ENCODE results near the gene DRGX.

Gene DRGX

GRCh38 chr10:49407552-49408137 lies 11.8 kb upstream of the DRGX start:
- peak; percentile 59 to 63 for DNase-seq (ENCODE audit: low read depth in 2 of 2)

- DNase-seq (ENCODE audit: low read depth in 2 of 2): no peak
Observed at GRCh38 chr10:49407151-49407550, 11.3 kb upstream of the DRGX start.

GRCh38 chr10:49404321-49404878 lies 8.5 kb upstream of the DRGX start:
- no peak for DNase-seq (ENCODE audit: low read depth in 2 of 2)

- DNase-seq (ENCODE audit: low read depth in 2 of 2): no peak
Observed at GRCh38 chr10:49403363-49403762, 7.5 kb upstream of the DRGX start.

- DNase-seq (ENCODE audit: low read depth in 2 of 2): no peak
Observed at GRCh38 chr10:49400365-49400764, 4.5 kb upstream of the DRGX start.

GRCh38 chr10:49398986-49399385 lies 3.1 kb upstream of the DRGX start:
- no peak for DNase-seq (ENCODE audit: low read depth in 2 of 2)

- DNase-seq (ENCODE audit: low read depth in 2 of 2): peak; percentile 40 to 54
Observed at GRCh38 chr10:49398000-49398861, 2.3 kb upstream of the DRGX start.

- no peak for DNase-seq (ENCODE audit: low read depth in 2 of 2)
Observed at GRCh38 chr10:49397036-49397999, 1.4 kb upstream of the DRGX start.

- no peak for DNase-seq (ENCODE audit: low read depth in 2 of 2)
Observed at GRCh38 chr10:49396666-49396999, 744 bp upstream of the DRGX start.

GRCh38 chr10:49394933-49395740 lies 752 bp downstream of the DRGX start:
- no peak for DNase-seq (ENCODE audit: low read depth in 2 of 2)

- no peak for DNase-seq (ENCODE audit: low read depth in 2 of 2)
Observed at GRCh38 chr10:49393757-49394156, 2.1 kb downstream of the DRGX start.

GRCh38 chr10:49393301-49393700 lies 2.6 kb downstream of the DRGX start:
- DNase-seq (ENCODE audit: low read depth in 2 of 2): no peak

- no peak for DNase-seq (ENCODE audit: low read depth in 2 of 2)
Observed at GRCh38 chr10:49389361-49389933, 6.4 kb downstream of the DRGX start.

GRCh38 chr10:49388161-49388560 lies 7.7 kb downstream of the DRGX start:
- DNase-seq (ENCODE audit: low read depth in 2 of 2): no peak

GRCh38 chr10:49387071-49387470 lies 8.8 kb downstream of the DRGX start:
- DNase-seq (ENCODE audit: low read depth in 2 of 2): no peak

- no peak for DNase-seq (ENCODE audit: low read depth in 2 of 2)
Observed at GRCh38 chr10:49385939-49386922, 9.7 kb downstream of the DRGX start.

GRCh38 chr10:49384268-49384953 lies 11.5 kb downstream of the DRGX start:
- no peak for DNase-seq (ENCODE audit: low read depth in 2 of 2)

- DNase-seq (ENCODE audit: low read depth in 2 of 2): no peak
Observed at GRCh38 chr10:49383853-49384252, 12.0 kb downstream of the DRGX start.

GRCh38 chr10:49382826-49383225 lies 13.1 kb downstream of the DRGX start:
- DNase-seq (ENCODE audit: low read depth in 2 of 2): no peak
